G401.6 (cell line): ENCODE results near the gene NTN4.
A peak's percentile ranks its signal among the peaks of the same experiment; 100 is the strongest.
"Not testable (repeated sequence)": the region's sequence is repeated elsewhere in the genome, so short reads cannot be mapped to it uniquely, and the experiment has no call there.

Source experiments
- FAIRE-seq: peaks from 2 replicates; lab custom pipeline; 2012; peaks lifted over from hg19 to GRCh38; lab: Jason Lieb, UNC

Gene NTN4

GRCh38 chr12:95746062-95746461, 44.5 kb downstream of the NTN4 start:
- not testable (repeated sequence) for FAIRE-seq

GRCh38 chr12:95742586-95742985, 48.0 kb downstream of the NTN4 start:
- FAIRE-seq = no peak

GRCh38 chr12:95741635-95742034, 48.9 kb downstream of the NTN4 start:
- no peak for FAIRE-seq

GRCh38 chr12:95740751-95741150, 49.8 kb downstream of the NTN4 start:
- FAIRE-seq = no peak

- no peak for FAIRE-seq
Observed at GRCh38 chr12:95739561-95740313, 50.8 kb downstream of the NTN4 start.

GRCh38 chr12:95738024-95738611, 52.4 kb downstream of the NTN4 start:
- no peak for FAIRE-seq

- no peak for FAIRE-seq
Observed at GRCh38 chr12:95736631-95737030, 53.9 kb downstream of the NTN4 start.

GRCh38 chr12:95735728-95736127, 54.8 kb downstream of the NTN4 start:
- FAIRE-seq = peak; percentile 67

GRCh38 chr12:95733141-95733825, 57.3 kb downstream of the NTN4 start:
- peak; percentile 99 for FAIRE-seq

GRCh38 chr12:95731519-95731958, 59.0 kb downstream of the NTN4 start:
- no peak for FAIRE-seq

GRCh38 chr12:95730457-95730856, 60.1 kb downstream of the NTN4 start:
- FAIRE-seq = no peak

- no peak for FAIRE-seq
Observed at GRCh38 chr12:95726903-95727302, 63.7 kb downstream of the NTN4 start.

- FAIRE-seq = peak; percentile 72
Observed at GRCh38 chr12:95724767-95725166, 65.8 kb downstream of the NTN4 start.

- FAIRE-seq = peak; percentile 53
Observed at GRCh38 chr12:95723693-95724384, 66.7 kb downstream of the NTN4 start.

GRCh38 chr12:95721320-95721719, 69.2 kb downstream of the NTN4 start:
- FAIRE-seq = peak; percentile 82

- no peak for FAIRE-seq
Observed at GRCh38 chr12:95720146-95720545, 70.4 kb downstream of the NTN4 start.

GRCh38 chr12:95718772-95719171, 71.8 kb downstream of the NTN4 start:
- FAIRE-seq = no peak

GRCh38 chr12:95718006-95718431, 72.5 kb downstream of the NTN4 start:
- FAIRE-seq = no peak

- peak; percentile 44 for FAIRE-seq
Observed at GRCh38 chr12:95717316-95717928, 73.1 kb downstream of the NTN4 start.

GRCh38 chr12:95715177-95715576, 75.4 kb downstream of the NTN4 start:
- FAIRE-seq = no peak

GRCh38 chr12:95712269-95712668, 78.3 kb downstream of the NTN4 start:
- FAIRE-seq = no peak

- no peak for FAIRE-seq
Observed at GRCh38 chr12:95710386-95710785, 80.2 kb downstream of the NTN4 start.
